Common myeloid progenitor, CD34-positive (primary cell): ENCODE data around the gene TRIM62.

Experiments
- CTCF ChIA-PET: fragments of 350-600 bp; sonication (Branson Sonifier 250); formaldehyde crosslinking; loops from one replicate; lab custom pipeline; 2021; ENCODE audit warnings: antibody characterized with exemption; lab: Charles Lee
- POLR2A ChIA-PET: fragments of 350-600 bp; sonication (Branson Sonifier 250); formaldehyde crosslinking; loops from one replicate; lab custom pipeline; 2021; ENCODE audit warnings: antibody characterized with exemption; lab: Charles Lee
- DNase-seq, 3 donors: peaks; one replicate each; pipeline versions ENCODE4 v3.0.0 to v3.0.0-alpha.2; 2013
- H3K27ac ChIP-seq, 2 experiments: 1 replicate in 1 of 2; 2 replicates in 1 of 2; pipeline ENCODE4 v1.7.0; 2013; ENCODE audit warnings: inconsistent platforms in 2 of 2, low read length in 2 of 2, mild to moderate bottlenecking in 2 of 2, low read depth in 1 of 2, moderate library complexity in 1 of 2; ENCODE audit not compliant: severe bottlenecking in 2 of 2, insufficient read depth in 1 of 2, poor library complexity in 1 of 2
- H3K27me3 ChIP-seq, 5 experiments: replicated peaks in 2 of 5; 1 replicate in 3 of 5; 2 replicates in 2 of 5; pipeline versions ENCODE4 v1.6.1 to v1.7.0; 2013; ENCODE audit warnings: low read length in 4 of 5, mild to moderate bottlenecking in 2 of 5, moderate library complexity in 2 of 5, inconsistent platforms in 1 of 5; ENCODE audit not compliant: insufficient read depth in 5 of 5, control insufficient read depth in 4 of 5
- H3K36me3 ChIP-seq, 4 experiments: 1 replicate in 2 of 4; 2 replicates in 2 of 4; pipeline versions ENCODE4 v1.6.1 to v1.7.0; 2013; ENCODE audit warnings: low read length in 3 of 4, control low read depth in 1 of 4, mild to moderate bottlenecking in 1 of 4; ENCODE audit not compliant: control insufficient read depth in 4 of 4, insufficient read depth in 4 of 4
- H3K4me1 ChIP-seq, 4 experiments: 1 replicate in 3 of 4; 2 replicates in 1 of 4; pipeline versions ENCODE4 v1.6.1 to v1.7.1; 2013; ENCODE audit warnings: low read length in 3 of 4, mild to moderate bottlenecking in 3 of 4, control low read depth in 1 of 4, inconsistent platforms in 1 of 4, moderate library complexity in 1 of 4; ENCODE audit not compliant: control insufficient read depth in 4 of 4, insufficient read depth in 4 of 4; ENCODE audit errors: control extremely low read depth in 1 of 4
- H3K4me3 ChIP-seq, 7 experiments: 1 replicate in 4 of 7; 2 replicates in 3 of 7; pipeline versions ENCODE4 v1.5.1 to v1.7.0; 2013; ENCODE audit warnings: mild to moderate bottlenecking in 7 of 7, low read length in 6 of 7, moderate library complexity in 6 of 7, inconsistent platforms in 2 of 7, low read depth in 2 of 7, control low read depth in 1 of 7; ENCODE audit not compliant: insufficient read depth in 4 of 7, control insufficient read depth in 1 of 7; ENCODE audit errors: extremely low read depth in 1 of 7
- H3K9me3 ChIP-seq, 5 experiments: 1 replicate in 4 of 5; 2 replicates in 1 of 5; pipeline versions ENCODE4 v1.6.1 to v1.7.1; 2013; ENCODE audit warnings: low read length in 4 of 5, mild to moderate bottlenecking in 2 of 5, inconsistent platforms in 1 of 5, low read depth in 1 of 5, moderate library complexity in 1 of 5; ENCODE audit not compliant: control insufficient read depth in 4 of 5, insufficient read depth in 2 of 5; ENCODE audit errors: control extremely low read depth in 1 of 5
- WGBS: methylation state at CpG from one replicate; pipeline ENCODE4 v1.1.5; 2013; ENCODE audit not compliant: insufficient coverage; 5-methylcytosine and 5-hydroxymethylcytosine counted together

TRIM62 gene

GRCh38 chr1:33143698-33144097 is 38.1 kb downstream of the TRIM62 start:
- ChIA-PET CTCF (interaction anchor here (1.0 to 3.1 kb wide), 2 partner anchors 9 to 326 kb away, joined by 3 to 15 read pairs; no protein-coding TSS in a partner anchor), POLR2A (no interaction called here)
- H3K27me3 ChIP-seq: no peaks in the 10 kb centered on the region
- no peak overlapping the region for H3K4me3 ChIP-seq
- 74% methylated on average over 2 of the region's 2 CpGs for WGBS
- peaks cover 0 to 17% (median 3%) of the 10 kb centered on the region in 4 experiments for H3K36me3 ChIP-seq
- no peak overlapping the region for H3K27ac ChIP-seq
- DNase-seq: no peak
- peaks cover 3 to 35% (median 14%) of the 10 kb centered on the region in 4 experiments for H3K4me1 ChIP-seq
- no peaks in the 10 kb centered on the region for H3K9me3 ChIP-seq

- WGBS: 92% methylated on average over 2 of the region's 4 CpGs
- DNase-seq: no peak
- Histone ChIP-seq H3K4me1 (peaks cover 3 to 35% (median 14%) of the 10 kb centered on the region in 4 experiments), H3K27me3 (no peaks in the 10 kb centered on the region), H3K36me3 (peaks cover 0 to 17% (median 3%) of the 10 kb centered on the region in 4 experiments), H3K4me3 (no peak overlapping the region), H3K27ac (no peak overlapping the region), H3K9me3 (no peaks in the 10 kb centered on the region)
- ChIA-PET POLR2A (no interaction called here), CTCF (interaction anchor here (3.1 kb wide), 1 partner anchor 9 kb away, joined by 15 read pairs; no protein-coding TSS in a partner anchor)
Measured at GRCh38 chr1:33143176-33143575, 38.7 kb downstream of the TRIM62 start.

- CTCF ChIA-PET: interaction anchor here (0.8 to 1.1 kb wide), 3 partner anchors 8 to 153 kb away, joined by 3 read pairs; no protein-coding TSS in a partner anchor
- Histone ChIP-seq H3K36me3 (peaks cover 0 to 17% (median 3%) of the 10 kb centered on the region in 4 experiments), H3K4me3 (no peak overlapping the region), H3K27ac (no peak overlapping the region), H3K4me1 (peaks cover 3 to 35% (median 14%) of the 10 kb centered on the region in 4 experiments), H3K27me3 (no peaks in the 10 kb centered on the region), H3K9me3 (no peaks in the 10 kb centered on the region)
- 98% methylated on average over 7 of the region's 7 CpGs for WGBS
- POLR2A ChIA-PET: no interaction called here
- DNase-seq: no peak
Measured at GRCh38 chr1:33142483-33143064, 39.3 kb downstream of the TRIM62 start.

GRCh38 chr1:33141781-33142180 is 40.1 kb downstream of the TRIM62 start:
- Histone ChIP-seq H3K36me3 (peaks cover 0 to 11% (median under 1%) of the 10 kb centered on the region in 4 experiments), H3K27me3 (no peaks in the 10 kb centered on the region), H3K27ac (no peak overlapping the region), H3K9me3 (no peaks in the 10 kb centered on the region), H3K4me3 (no peak overlapping the region), H3K4me1 (peaks cover 3 to 35% (median 14%) of the 10 kb centered on the region in 4 experiments)
- ChIA-PET CTCF (interaction anchor here (0.8 to 1.1 kb wide), 3 partner anchors 9 to 154 kb away, joined by 3 read pairs; no protein-coding TSS in a partner anchor), POLR2A (no interaction called here)
- WGBS: no CpG with 5 or more reads among the region's 3 CpGs
- no peak for DNase-seq

- ChIA-PET CTCF (interaction anchor here (1.1 to 1.2 kb wide), 2 partner anchors 9 to 11 kb away, joined by 3 read pairs; no protein-coding TSS in a partner anchor), POLR2A (no interaction called here)
- Histone ChIP-seq H3K27ac (no peak overlapping the region), H3K27me3 (no peaks in the 10 kb centered on the region), H3K36me3 (peaks cover 0 to 6% (median 0%) of the 10 kb centered on the region in 4 experiments), H3K9me3 (no peaks in the 10 kb centered on the region), H3K4me1 (peaks cover 3 to 33% (median 14%) of the 10 kb centered on the region in 4 experiments), H3K4me3 (no peak overlapping the region)
- 50% methylated on average over 2 of the region's 2 CpGs for WGBS
- DNase-seq: no peak
Measured at GRCh38 chr1:33141216-33141615, 40.6 kb downstream of the TRIM62 start.

- CTCF ChIA-PET: interaction anchor here (1.2 kb wide), 1 partner anchor 12 kb away, joined by 3 read pairs; no protein-coding TSS in a partner anchor
- Histone ChIP-seq H3K4me1 (peaks cover 3 to 27% (median 14%) of the 10 kb centered on the region in 4 experiments), H3K36me3 (peaks cover 0 to 6% (median 0%) of the 10 kb centered on the region in 4 experiments), H3K27ac (no peak overlapping the region), H3K27me3 (no peaks in the 10 kb centered on the region), H3K9me3 (no peaks in the 10 kb centered on the region), H3K4me3 (peak overlapping the region in 1 of 7 experiments; percentile 25)
- peak in 2 of 3 donors; percentile 25 to 33 for DNase-seq
- POLR2A ChIA-PET: no interaction called here
- WGBS: 73% methylated on average over 8 of the region's 9 CpGs
Measured at GRCh38 chr1:33140153-33141149, 41.4 kb downstream of the TRIM62 start.
